A673 (cell line): Measurements from ENCODE around the gene PCCA. TPM values are rescaled to one million over a fixed set of nuclear protein-coding genes. Genes with fewer than 3 reads are reported as not detected.

Experiments
- BruUV-seq: library from RNA; stranded (reverse); fragments of 400-500 nt; replicated peaks from 2 replicates; lab custom pipeline; 2021; lab: Mats Ljungman, UMichigan
- CTCF ChIA-PET: fragments of 300-600 bp; sonication (Branson Sonifier 250); formaldehyde crosslinking; loops from one replicate; lab custom pipeline; 2022; ENCODE audit warnings: antibody characterized with exemption; lab: Charles Lee
- POLR2A ChIA-PET: fragments of 300-600 bp; sonication (Branson Sonifier 250); formaldehyde crosslinking; loops from one replicate; lab custom pipeline; 2022; ENCODE audit warnings: antibody characterized with exemption; ENCODE audit not compliant: low non-redundant PET; lab: Charles Lee
- DNase-seq: peaks from one replicate; pipeline ENCODE4 v3.0.0-alpha.2; 2015; ENCODE audit warnings: low spot score
- H3K27ac ChIP-seq: fragments of 200-600 bp; sonication (generic); 2 replicates; pipeline ENCODE4 v1.5.1; 2016; ENCODE audit warnings: mixed run types, low read depth, mild to moderate bottlenecking, mixed read lengths, antibody characterized with exemption, low read length; ENCODE audit not compliant: poor library complexity, severe bottlenecking
- H3K27me3 ChIP-seq: fragments of 200-600 bp; sonication (generic); replicated peaks from 2 replicates; pipeline ENCODE4 v1.6.1; 2017; ENCODE audit warnings: mixed run types, low read depth, mild to moderate bottlenecking, mixed read lengths, antibody characterized with exemption, low read length; ENCODE audit not compliant: insufficient read depth, poor library complexity
- H3K36me3 ChIP-seq: fragments of 200-600 bp; sonication (generic); 2 replicates; pipeline ENCODE4 v1.6.1; 2016; ENCODE audit warnings: mixed run types, mild to moderate bottlenecking, mixed read lengths, antibody characterized with exemption, low read length; ENCODE audit not compliant: insufficient read depth, poor library complexity, severe bottlenecking
- H3K4me1 ChIP-seq: fragments of 200-600 bp; sonication (generic); 2 replicates; pipeline ENCODE4 v1.6.1; 2017; ENCODE audit warnings: mixed run types, mild to moderate bottlenecking, mixed read lengths, antibody characterized with exemption, low read length; ENCODE audit not compliant: insufficient read depth, poor library complexity, severe bottlenecking
- H3K4me3 ChIP-seq: fragments of 200-600 bp; sonication (generic); 2 replicates; pipeline ENCODE4 v1.5.1; 2016; ENCODE audit warnings: low read depth, mixed run types, mild to moderate bottlenecking, mixed read lengths, low read length; ENCODE audit not compliant: poor library complexity, severe bottlenecking
- H3K9me3 ChIP-seq: fragments of 200-600 bp; sonication (generic); 2 replicates; pipeline ENCODE4 v1.6.1; 2016; ENCODE audit warnings: mixed run types, low read depth, mild to moderate bottlenecking, mixed read lengths, antibody characterized with exemption, low read length; ENCODE audit not compliant: poor library complexity, severe bottlenecking
- CTCF ChIP-seq: fragments of 300-800, 200-600 bp; sonication (generic); conservative IDR thresholded peaks from 2 replicates; pipeline ENCODE4 v1.5.1; 2017; ENCODE audit warnings: low read depth, mild to moderate bottlenecking, antibody characterized with exemption, low read length, moderate library complexity, mixed read lengths
- EZH2 ChIP-seq: fragments of 200-600 bp; sonication (generic); IDR thresholded peaks from 2 replicates; pipeline ENCODE4 v1.6.1; 2017; ENCODE audit warnings: borderline replicate concordance, low read depth, mild to moderate bottlenecking, mixed read lengths, antibody characterized with exemption, low read length; ENCODE audit not compliant: poor library complexity, severe bottlenecking
- intact Hi-C: fragments of 100-400 bp; cut with micrococcal nuclease; formaldehyde crosslinking; loops from one replicate; pipeline ENCODE4 v1.10.0; 2022; ENCODE audit not compliant: unreplicated experiment
- total RNA-seq: library from RNA; stranded (reverse); gene quantifications from 2 replicates; pipeline ENCODE4 v1.2.3, GENCODE V29; 2021

PCCA gene
- total RNA-seq, 1 experiment from 2014 or later = 93.0 TPM

GRCh38 chr13:100506600-100507422, 417.9 kb downstream of the PCCA start:
- ChIA-PET CTCF (no interaction called here), POLR2A (no interaction called here)
- no peaks in the 10 kb centered on the region for H3K27me3 ChIP-seq
- no TSS peak for BruUV-seq
- intact Hi-C loops = no loop called here
- H3K36me3 ChIP-seq = no peaks in the 10 kb centered on the region
- DNase-seq = no peak
- peak overlapping the region; percentile 18 for H3K4me3 ChIP-seq
- peak overlapping the region; percentile 51 for H3K27ac ChIP-seq
- no peak for TF ChIP-seq CTCF
- no peak for TF ChIP-seq EZH2
- H3K9me3 ChIP-seq = no peaks in the 10 kb centered on the region
- peaks cover 42% of the 10 kb centered on the region for H3K4me1 ChIP-seq

- BruUV-seq = no TSS peak
- TF ChIP-seq EZH2 (no peak), CTCF (no peak)
- POLR2A ChIA-PET = no interaction called here
- intact Hi-C loops = no loop called here
- CTCF ChIA-PET = no interaction called here
- Histone ChIP-seq H3K27me3 (no peaks in the 10 kb centered on the region), H3K36me3 (no peaks in the 10 kb centered on the region), H3K4me1 (peaks cover 59% of the 10 kb centered on the region), H3K9me3 (no peaks in the 10 kb centered on the region), H3K4me3 (no peak overlapping the region), H3K27ac (no peak overlapping the region)
- no peak for DNase-seq
Observed at GRCh38 chr13:100508455-100508854, 419.6 kb downstream of the PCCA start.

- Histone ChIP-seq H3K27ac (no peak overlapping the region), H3K27me3 (no peaks in the 10 kb centered on the region), H3K4me1 (peaks cover 64% of the 10 kb centered on the region), H3K4me3 (no peak overlapping the region), H3K9me3 (no peaks in the 10 kb centered on the region), H3K36me3 (no peaks in the 10 kb centered on the region)
- TF ChIP-seq EZH2 = no peak
- TF ChIP-seq CTCF = no peak
- CTCF ChIA-PET = no interaction called here
- DNase-seq = no peak
- no TSS peak for BruUV-seq
- intact Hi-C loops = no loop called here
- POLR2A ChIA-PET = no interaction called here
Observed at GRCh38 chr13:100508996-100509395, 420.1 kb downstream of the PCCA start.
